HG03066 (cell line): Measurements from ENCODE around the gene UBE2F.
A peak's percentile ranks its signal among the peaks of the same experiment; 100 is the strongest.
"Not testable (repeated sequence)": the region's sequence is repeated elsewhere in the genome, so short reads cannot be mapped to it uniquely, and the experiment has no call there.

Experiments used
- ATAC-seq: cut with Tn5 transposase; IDR thresholded peaks from one replicate; pipeline ENCODE4 v1.9.1; 2021; ENCODE audit warnings: low read depth; ENCODE audit not compliant: unreplicated experiment

UBE2F gene

DNA sequence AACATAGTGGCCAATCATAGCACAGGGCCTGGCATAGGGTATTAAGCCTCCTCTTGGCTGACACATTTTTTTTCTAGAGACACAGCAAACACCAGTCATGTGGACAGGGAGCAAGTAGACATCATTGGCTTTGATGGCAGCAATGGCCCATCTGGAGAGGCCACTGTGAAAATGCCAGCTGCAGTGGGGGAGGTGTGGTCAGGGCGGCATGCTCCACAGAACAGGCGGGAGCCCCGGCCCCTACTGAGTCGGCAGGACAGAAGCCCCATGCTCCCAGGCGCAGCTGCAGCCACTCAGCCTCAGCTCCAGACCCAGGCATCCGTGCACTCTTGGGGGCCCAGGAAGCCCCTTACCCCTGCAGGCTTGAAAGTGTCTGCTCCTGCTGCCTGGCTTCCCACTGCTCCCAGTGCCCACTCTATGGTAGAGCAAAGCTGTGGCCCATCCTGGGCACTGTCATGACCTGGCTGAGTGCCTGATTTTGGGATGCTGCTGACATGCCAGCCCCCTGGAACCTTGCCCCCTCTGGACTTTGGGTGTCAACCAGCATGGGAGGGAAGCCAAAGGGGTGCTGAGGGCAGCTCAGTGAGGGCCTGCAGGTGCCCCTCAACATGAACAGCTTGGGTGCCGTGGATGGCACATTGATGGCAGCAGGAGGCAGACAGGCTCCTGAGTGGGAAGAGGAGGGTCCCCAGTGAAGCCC, 23.3 kb upstream of the UBE2F start:
- ATAC-seq = no peak

- no peak for ATAC-seq
Observed at GRCh38 chr2:237944302-237944701, 22.5 kb upstream of the UBE2F start.

DNA sequence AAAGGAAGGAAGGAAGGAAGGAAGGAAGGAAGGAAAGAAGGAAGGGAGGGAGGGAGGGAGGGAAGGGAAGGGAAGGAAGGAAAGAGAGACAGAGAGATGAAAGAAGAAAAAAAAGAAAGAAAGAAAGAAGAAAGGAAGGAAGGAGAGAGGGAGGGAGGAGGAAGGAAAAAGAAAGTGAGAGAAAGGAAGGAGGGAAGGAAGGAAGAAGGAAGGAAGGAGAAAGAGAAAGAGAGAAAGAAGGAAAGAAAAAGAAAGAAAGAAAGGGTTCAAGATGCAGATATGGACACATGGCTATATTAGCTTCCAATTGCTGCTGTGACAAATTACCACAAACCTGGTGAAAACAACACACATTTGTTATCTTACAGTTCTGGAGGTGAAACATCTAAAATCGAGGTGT, 20.4 kb upstream of the UBE2F start:
- ATAC-seq = no peak

DNA sequence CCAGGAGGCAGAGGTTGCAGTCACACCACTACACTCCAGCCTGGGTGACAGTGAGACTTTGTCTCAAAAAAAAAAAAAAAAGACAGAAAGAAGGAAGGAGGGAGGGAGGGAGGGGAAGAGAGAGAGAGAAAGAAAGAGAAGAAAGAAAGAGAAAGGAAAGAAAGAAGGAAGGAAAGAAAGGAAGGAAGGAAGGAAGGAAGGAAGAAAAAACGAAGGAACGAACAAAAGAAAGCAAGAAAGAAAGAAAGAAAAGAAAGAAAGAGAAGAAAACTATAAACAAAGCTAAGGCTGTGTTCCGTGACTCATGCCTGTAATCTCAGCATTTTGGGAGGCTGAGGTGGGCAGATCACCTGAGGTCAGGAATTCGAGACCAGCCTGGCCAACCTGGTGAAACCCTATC, 15.5 kb upstream of the UBE2F start:
- not testable (repeated sequence) for ATAC-seq

DNA sequence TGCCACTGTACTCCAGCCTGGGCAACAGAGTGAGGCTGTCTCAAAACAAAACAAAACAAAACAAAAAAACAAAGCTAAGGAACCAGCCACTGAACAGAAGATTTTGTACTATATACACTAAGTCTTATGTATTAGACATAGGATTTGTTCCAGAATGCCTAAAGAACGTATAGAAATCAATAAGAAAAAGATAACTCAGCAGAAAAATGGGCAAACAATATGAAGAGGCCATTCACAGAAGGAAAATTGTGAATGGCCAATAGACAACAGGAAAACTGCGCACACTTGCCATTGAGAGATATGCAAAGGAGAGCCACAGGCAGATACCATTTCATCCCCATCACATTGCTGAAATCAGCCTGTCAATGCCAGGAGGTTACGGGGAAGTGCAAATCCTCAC, 14.9 kb upstream of the UBE2F start:
- ATAC-seq = no peak

DNA sequence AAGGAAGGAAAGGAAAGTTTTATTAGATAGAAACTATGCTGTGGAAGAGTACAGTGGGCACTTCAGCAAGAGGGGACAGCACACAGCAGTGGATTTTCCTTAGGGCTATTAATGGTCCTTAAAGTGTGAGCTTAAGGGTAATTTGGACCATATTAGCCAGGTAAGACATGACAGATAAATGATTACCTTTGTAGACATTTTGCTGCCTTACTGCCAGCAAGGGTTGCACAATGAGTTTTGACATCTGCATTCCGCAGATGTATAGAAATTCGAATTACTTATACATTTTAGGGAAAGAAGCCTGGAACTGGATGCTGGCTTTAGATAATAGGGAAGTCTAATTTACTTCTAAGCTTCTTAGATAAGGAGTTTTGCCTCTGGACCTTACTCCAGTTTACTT, 14.0 kb upstream of the UBE2F start:
- ATAC-seq = no peak

- ATAC-seq = no peak
Observed at GRCh38 chr2:237955640-237956401, 11.0 kb upstream of the UBE2F start.

DNA sequence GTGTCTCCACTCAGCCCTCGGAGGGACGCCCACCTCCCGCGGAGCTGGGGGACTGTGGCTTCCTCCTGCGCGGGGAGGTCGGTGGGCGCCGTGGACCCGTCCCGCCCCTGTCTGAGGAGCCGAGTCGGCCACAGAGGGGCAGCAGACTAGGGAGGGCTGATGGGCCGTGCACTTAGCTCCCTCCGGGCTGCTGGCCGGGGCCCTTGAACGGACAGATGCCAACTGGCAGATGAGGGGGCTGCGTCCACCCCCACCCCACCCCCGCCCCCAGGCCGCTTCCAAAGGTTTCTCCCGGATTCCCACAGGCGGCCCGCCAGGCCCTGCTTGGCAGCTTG, 10.4 kb upstream of the UBE2F start:
- no peak for ATAC-seq

- ATAC-seq = no peak
Observed at GRCh38 chr2:237961637-237962036, 5.2 kb upstream of the UBE2F start.

DNA sequence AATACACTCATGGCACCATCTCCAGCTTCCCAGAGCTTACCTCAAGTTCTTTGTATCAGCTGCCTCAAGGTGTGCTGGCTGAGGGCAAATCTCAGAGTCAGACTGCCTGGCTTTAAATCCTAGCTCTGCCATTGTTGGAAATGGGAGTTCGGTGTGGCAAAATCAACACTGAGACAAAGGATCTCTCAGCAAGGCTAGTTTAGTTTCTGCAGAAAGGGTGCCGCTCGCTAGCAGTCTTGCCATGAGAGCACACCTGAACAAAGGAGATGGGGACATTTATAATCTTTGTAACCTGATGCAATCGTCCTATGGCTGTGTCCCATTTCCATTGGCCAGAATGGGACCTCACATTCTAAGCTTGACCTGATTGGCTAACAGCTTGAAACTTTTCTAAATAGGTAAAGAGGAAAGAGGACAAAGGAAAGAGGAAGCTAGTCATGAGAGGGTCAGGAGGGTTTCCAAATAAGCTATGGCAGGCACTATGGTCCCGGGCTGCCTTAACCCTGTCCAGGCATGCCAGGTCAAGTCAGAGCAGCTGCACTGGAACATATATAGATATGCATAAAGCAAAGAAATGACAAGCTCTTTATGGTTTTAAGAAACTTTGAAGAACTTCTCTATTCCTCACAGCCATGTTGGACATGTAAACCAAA, 4.3 kb upstream of the UBE2F start:
- ATAC-seq = no peak

GRCh38 chr2:237963490-237963991, 3.3 kb upstream of the UBE2F start:
- ATAC-seq = not testable (repeated sequence)

- no peak for ATAC-seq
Observed at GRCh38 chr2:237964194-237964577, 2.6 kb upstream of the UBE2F start.

DNA sequence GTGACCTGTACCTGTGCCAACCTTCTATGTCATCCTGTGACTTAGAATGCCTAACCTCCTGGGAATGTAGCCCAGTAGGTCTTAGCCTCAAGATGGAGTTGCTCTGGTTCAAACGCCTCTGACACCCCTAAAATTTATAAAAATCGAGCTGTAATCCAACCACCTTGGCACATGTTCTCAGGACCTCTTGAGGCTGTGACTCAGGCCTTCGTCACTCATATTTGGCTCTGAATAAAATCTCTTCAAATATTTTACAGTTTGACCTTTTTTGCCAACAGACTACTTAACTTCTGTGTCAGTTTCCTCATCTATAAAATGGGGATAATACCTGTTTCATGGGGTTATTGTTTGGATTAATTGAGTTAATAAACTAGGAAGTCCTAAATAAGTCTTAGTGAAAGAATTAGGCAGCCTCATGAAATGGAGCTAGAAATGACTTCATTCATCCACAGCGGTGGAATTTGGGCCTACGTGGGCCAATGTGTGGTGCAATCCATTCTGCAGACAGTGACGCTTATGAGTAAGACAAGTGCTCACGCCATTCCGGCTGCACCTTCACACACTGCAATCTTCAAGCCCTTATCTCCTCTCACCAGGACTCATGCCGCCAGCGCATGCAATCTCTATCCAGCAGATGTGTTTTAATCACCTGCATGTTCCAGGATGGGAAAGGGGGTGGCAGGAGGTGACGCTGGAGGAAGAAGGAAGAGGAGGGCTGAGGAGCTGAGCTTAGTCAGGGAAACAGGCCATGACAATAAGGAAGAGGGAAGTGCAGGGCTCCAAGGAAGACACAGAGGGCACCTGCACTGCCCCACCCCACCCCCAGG, 2.0 kb upstream of the UBE2F start:
- ATAC-seq = no peak

- not testable (repeated sequence) for ATAC-seq
Observed at GRCh38 chr2:237965844-237966243, 970 bp upstream of the UBE2F start.

- ATAC-seq = peak; percentile 23
Observed at GRCh38 chr2:237966250-237966564, 607 bp upstream of the UBE2F start.

- no peak for ATAC-seq
Observed at GRCh38 chr2:237967463-237967951, 693 bp downstream of the UBE2F start.

GRCh38 chr2:237968048-237968862, 1.4 kb downstream of the UBE2F start:
- peak; percentile 39 for ATAC-seq

- no peak for ATAC-seq
Observed at GRCh38 chr2:237971661-237972060, 4.8 kb downstream of the UBE2F start.

DNA sequence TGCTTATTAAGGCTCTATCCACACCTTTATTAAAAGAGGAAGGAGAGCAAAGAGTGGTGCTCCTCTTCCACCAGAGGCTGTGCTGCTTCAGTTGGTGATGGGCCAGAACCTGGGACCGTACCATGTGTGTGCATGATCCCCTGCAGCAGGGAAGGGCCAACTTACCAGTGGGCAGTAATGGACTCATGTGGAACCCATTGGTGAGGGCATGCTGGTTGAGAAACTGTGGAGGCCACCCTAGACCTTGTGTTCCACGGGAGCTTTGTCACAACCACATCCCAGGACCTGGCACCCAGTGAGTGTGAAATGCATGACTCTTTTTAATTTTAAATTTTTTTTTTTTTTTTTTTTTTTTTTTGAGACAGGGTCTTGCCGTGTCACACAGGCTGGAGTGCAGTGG, 5.4 kb downstream of the UBE2F start:
- ATAC-seq = no peak

- no peak for ATAC-seq
Observed at GRCh38 chr2:237972936-237973335, 6.1 kb downstream of the UBE2F start.
